ENCODE results near the gene OSBPL7. TPM values are rescaled to one million over a fixed set of nuclear protein-coding genes. Genes with fewer than 3 reads are reported as not detected.

OSBPL7 gene
- total and polyA plus RNA-seq, 4 donors = 0.51 to 2.4 (median 1.4) TPM

DNA sequence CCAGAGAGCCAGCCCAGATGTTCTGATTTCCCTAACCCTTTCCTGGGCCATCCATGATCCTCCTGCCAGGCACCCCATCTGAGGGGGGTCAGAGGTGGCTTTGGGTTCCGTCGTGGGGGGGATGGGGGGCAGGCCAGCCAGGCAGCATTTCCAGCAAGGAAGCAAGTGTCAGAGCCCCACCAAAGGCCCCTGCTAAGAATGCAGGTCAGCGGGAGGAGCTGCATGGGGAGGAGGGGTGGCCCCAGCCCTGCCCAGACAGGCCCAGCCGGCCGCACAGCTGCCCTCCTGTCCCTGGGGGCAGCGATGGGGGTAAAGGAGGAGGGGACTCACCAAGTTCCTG, 21.8 kb upstream of the OSBPL7 start:
- no peak overlapping the region for H3K27ac ChIP-seq (ENCODE audit: low read depth in 1 of 2, low read length in 2 of 2)
- no peak overlapping the region for H3K4me3 ChIP-seq (ENCODE audit: low read depth in 1 of 3, low read length in 3 of 3)
- no peak overlapping the region for H3K9ac ChIP-seq (ENCODE audit: low read depth in 1 of 2, low read length in 2 of 2)
- TF ChIP-seq HNF4A (conservative IDR thresholded peaks at IDR 0.05) (no peak), YY1 (IDR thresholded peaks at IDR 0.05) (no peak), GABPA (IDR thresholded peaks at IDR 0.05 in 1 of 2, conservative IDR thresholded peaks at IDR 0.05 in 1 of 2) (no peak), TAF1 (conservative IDR thresholded peaks at IDR 0.05) (no peak), JUND (IDR thresholded peaks at IDR 0.05) (no peak), ATF3 (IDR thresholded peaks at IDR 0.05) (no peak), FOXA1 (IDR thresholded peaks at IDR 0.05) (no peak), REST (IDR thresholded peaks at IDR 0.05) (no peak)
- TF ChIP-seq, protein P1, sequence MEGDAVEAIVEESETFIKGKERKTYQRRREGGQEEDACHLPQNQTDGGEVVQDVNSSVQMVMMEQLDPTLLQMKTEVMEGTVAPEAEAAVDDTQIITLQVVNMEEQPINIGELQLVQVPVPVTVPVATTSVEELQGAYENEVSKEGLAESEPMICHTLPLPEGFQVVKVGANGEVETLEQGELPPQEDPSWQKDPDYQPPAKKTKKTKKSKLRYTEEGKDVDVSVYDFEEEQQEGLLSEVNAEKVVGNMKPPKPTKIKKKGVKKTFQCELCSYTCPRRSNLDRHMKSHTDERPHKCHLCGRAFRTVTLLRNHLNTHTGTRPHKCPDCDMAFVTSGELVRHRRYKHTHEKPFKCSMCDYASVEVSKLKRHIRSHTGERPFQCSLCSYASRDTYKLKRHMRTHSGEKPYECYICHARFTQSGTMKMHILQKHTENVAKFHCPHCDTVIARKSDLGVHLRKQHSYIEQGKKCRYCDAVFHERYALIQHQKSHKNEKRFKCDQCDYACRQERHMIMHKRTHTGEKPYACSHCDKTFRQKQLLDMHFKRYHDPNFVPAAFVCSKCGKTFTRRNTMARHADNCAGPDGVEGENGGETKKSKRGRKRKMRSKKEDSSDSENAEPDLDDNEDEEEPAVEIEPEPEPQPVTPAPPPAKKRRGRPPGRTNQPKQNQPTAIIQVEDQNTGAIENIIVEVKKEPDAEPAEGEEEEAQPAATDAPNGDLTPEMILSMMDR (IDR thresholded peaks at IDR 0.05; ENCODE audit: low read depth, low read length, missing input control) = no peak
- DNase-seq (ENCODE audit: low spot score) = no peak
- 25% methylated on average over 6 of the region's 6 CpGs for WGBS
- H3K27me3 ChIP-seq (ENCODE audit: control insufficient read depth in 4 of 4, insufficient read depth in 4 of 4, low read length in 3 of 4) = peaks cover 0 to 3% (median 0%) of the 10 kb centered on the region in 4 donors
- no peaks in the 10 kb centered on the region for H3K36me3 ChIP-seq (ENCODE audit: control insufficient read depth in 4 of 4, insufficient read depth in 3 of 4, low read depth in 1 of 4, low read length in 3 of 4)
- H3K9me3 ChIP-seq (ENCODE audit: control insufficient read depth in 4 of 4, low read length in 3 of 4) = no peaks in the 10 kb centered on the region
- peaks cover 15 to 43% (median 28%) of the 10 kb centered on the region in 4 donors for H3K4me1 ChIP-seq (ENCODE audit: control insufficient read depth in 4 of 4, insufficient read depth in 4 of 4, low read length in 3 of 4)

DNA sequence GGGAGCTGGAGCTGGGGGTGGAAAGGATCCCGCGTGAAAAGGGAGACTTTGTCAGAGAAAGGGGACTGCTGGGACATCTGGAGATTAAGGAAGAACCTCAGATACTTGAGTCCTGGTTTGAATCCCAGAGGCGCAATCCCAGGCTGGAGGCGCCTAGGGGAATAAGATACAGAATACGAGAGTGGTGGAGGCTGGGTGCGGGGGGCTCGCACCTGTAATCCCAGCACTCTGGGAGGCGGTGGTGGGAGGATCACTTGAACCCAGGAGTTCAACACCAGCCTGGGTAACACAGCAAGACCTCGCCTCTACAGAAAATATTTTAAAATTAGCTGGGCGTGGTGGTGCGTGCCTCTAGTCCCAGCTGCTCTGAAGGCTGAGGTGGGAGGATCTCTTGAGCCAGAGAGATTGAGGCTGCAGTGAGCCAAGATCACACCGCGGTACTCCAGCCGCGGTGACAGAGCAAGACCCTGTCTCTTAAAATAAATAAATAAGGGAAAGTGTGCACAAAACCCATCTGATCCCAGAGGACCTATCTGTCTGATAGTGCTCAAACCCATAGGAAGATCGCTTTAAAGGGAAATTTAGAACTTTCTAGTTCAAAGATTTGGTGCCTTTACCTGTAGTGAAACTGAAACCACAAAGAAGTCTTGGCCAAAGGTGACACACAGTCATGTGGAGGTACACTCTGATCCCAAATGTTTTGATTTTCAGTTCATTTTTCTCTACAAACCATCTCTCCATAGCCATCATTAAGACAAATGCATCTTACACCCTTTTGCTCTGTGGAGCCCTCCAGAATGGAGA, 20.1 kb upstream of the OSBPL7 start:
- Histone ChIP-seq H3K27me3 (ENCODE audit: control insufficient read depth in 4 of 4, insufficient read depth in 4 of 4, low read length in 3 of 4) (no peaks in the 10 kb centered on the region), H3K9me3 (ENCODE audit: control insufficient read depth in 4 of 4, low read length in 3 of 4) (no peaks in the 10 kb centered on the region), H3K27ac (ENCODE audit: low read depth in 1 of 2, low read length in 2 of 2) (peak overlapping the region; percentile 72), H3K36me3 (ENCODE audit: control insufficient read depth in 4 of 4, insufficient read depth in 3 of 4, low read depth in 1 of 4, low read length in 3 of 4) (peaks cover 0 to 6% (median 0%) of the 10 kb centered on the region in 4 donors), H3K9ac (ENCODE audit: low read depth in 1 of 2, low read length in 2 of 2) (peak overlapping the region; percentile 64 to 76), H3K4me3 (ENCODE audit: low read depth in 1 of 3, low read length in 3 of 3) (peak overlapping the region in 1 of 3 donors; percentile 79), H3K4me1 (ENCODE audit: control insufficient read depth in 4 of 4, insufficient read depth in 4 of 4, low read length in 3 of 4) (peaks cover 8 to 37% (median 27%) of the 10 kb centered on the region in 4 donors)
- 51% methylated on average over 16 of the region's 16 CpGs for WGBS
- TF ChIP-seq, protein P2, sequence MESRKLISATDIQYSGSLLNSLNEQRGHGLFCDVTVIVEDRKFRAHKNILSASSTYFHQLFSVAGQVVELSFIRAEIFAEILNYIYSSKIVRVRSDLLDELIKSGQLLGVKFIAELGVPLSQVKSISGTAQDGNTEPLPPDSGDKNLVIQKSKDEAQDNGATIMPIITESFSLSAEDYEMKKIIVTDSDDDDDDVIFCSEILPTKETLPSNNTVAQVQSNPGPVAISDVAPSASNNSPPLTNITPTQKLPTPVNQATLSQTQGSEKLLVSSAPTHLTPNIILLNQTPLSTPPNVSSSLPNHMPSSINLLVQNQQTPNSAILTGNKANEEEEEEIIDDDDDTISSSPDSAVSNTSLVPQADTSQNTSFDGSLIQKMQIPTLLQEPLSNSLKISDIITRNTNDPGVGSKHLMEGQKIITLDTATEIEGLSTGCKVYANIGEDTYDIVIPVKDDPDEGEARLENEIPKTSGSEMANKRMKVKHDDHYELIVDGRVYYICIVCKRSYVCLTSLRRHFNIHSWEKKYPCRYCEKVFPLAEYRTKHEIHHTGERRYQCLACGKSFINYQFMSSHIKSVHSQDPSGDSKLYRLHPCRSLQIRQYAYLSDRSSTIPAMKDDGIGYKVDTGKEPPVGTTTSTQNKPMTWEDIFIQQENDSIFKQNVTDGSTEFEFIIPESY (IDR thresholded peaks at IDR 0.05) = no peak
- TF ChIP-seq ATF3 (IDR thresholded peaks at IDR 0.05) (no peak), RXRA (IDR thresholded peaks at IDR 0.05) (peak in 1 of 2 donors; percentile 15), RAD21 (IDR thresholded peaks at IDR 0.05) (peak in 1 of 2 donors; percentile 17), HNF4A (conservative IDR thresholded peaks at IDR 0.05) (peak; percentile 15 to 16)
- no peak for DNase-seq (ENCODE audit: low spot score)

Measured in liver (tissue), 9 donors.